HepG2 (cell line): ENCODE data around the gene HBG1. TPM values are rescaled to one million over a fixed set of nuclear protein-coding genes. Genes with fewer than 3 reads are reported as not detected.

ENCODE experiments used
- ATAC-seq: fragments of 200-7000 bp; cut with Tn5 transposase; 3 replicates; pipeline ENCODE4 v1.9.1; 2020; ENCODE audit warnings: mild to moderate bottlenecking, moderate library complexity
- BruUV-seq: library from RNA; stranded (reverse); fragments of 400-500 nt; replicated peaks from 2 replicates; lab custom pipeline; 2021; lab: Mats Ljungman, UMichigan
- CTCF ChIA-PET: fragments of 300-600 bp; formaldehyde crosslinking; extraction: SDS; loops from one replicate; lab custom pipeline; 2021; ENCODE audit warnings: low total read pairs, inconsistent platforms, low intra/inter-chr PET ratio; lab: Yijun Ruan, JAX
- POLR2A ChIA-PET: fragments of 350-600 bp; sonication (Branson Sonifier 250); formaldehyde crosslinking; loops from one replicate; lab custom pipeline; 2020; ENCODE audit warnings: antibody characterized with exemption, inconsistent platforms; lab: Yijun Ruan, JAX
- DNase-seq: peaks from one replicate; pipeline ENCODE4 v3.0.0-alpha.2; 2015; ENCODE audit warnings: low spot score
- FAIRE-seq: peaks from 3 replicates; lab custom pipeline; 2011; peaks lifted over from hg19 to GRCh38; lab: Jason Lieb, UNC
- H2AFZ ChIP-seq: one replicate; pipeline ENCODE4 v1.6.1; 2011; ENCODE audit warnings: low read length, inconsistent platforms
- H3K27ac ChIP-seq: fragments of 300-600 bp; 3 replicates; pipeline ENCODE4 v1.8.0; 2011; ENCODE audit warnings: mixed run types, mild to moderate bottlenecking, mixed read lengths, low read length, inconsistent platforms; ENCODE audit not compliant: insufficient read depth; ENCODE audit errors: extremely low read length
- H3K27me3 ChIP-seq, 2 experiments: fragments of 200-600 bp in 1 of 2; 2 replicates in 1 of 2; 3 replicates in 1 of 2; pipeline versions ENCODE4 v1.6.0 to v1.8.0; 2011; ENCODE audit warnings: low read length in 2 of 2, mild to moderate bottlenecking in 2 of 2, moderate library complexity in 2 of 2, inconsistent platforms in 1 of 2; ENCODE audit not compliant: insufficient read depth in 2 of 2, control insufficient read depth in 1 of 2
- H3K36me3 ChIP-seq, 2 experiments: fragments of 200-600 bp in 1 of 2; replicated peaks in 1 of 2; 2 replicates in 1 of 2; 3 replicates in 1 of 2; pipeline versions ENCODE4 v1.5.1 to v1.8.0; 2011; ENCODE audit warnings: low read length in 2 of 2, inconsistent platforms in 1 of 2; ENCODE audit not compliant: insufficient read depth in 2 of 2, control insufficient read depth in 1 of 2
- H3K4me1 ChIP-seq: 2 replicates; pipeline ENCODE4 v1.5.1; 2012; ENCODE audit warnings: low read length, inconsistent platforms; ENCODE audit not compliant: insufficient read depth
- H3K4me2 ChIP-seq: 2 replicates; pipeline ENCODE4 v1.6.0; 2011; ENCODE audit warnings: low read depth, low read length, inconsistent platforms
- H3K4me3 ChIP-seq, 3 experiments: fragments of 200-600 bp in 1 of 3; sonication (generic), shearing (Covaris generic) in 1 of 3; replicated peaks in 1 of 3; 2 replicates each; pipeline ENCODE4 v1.5.1; 2011 to 2016; ENCODE audit warnings: low read length in 3 of 3, inconsistent platforms in 2 of 3, low read depth in 2 of 3, mild to moderate bottlenecking in 2 of 3, control low read depth in 1 of 3, mixed read lengths in 1 of 3; ENCODE audit not compliant: insufficient read depth in 1 of 3
- H3K79me2 ChIP-seq: one replicate; pipeline ENCODE4 v1.6.1; 2011; ENCODE audit warnings: low read length, inconsistent platforms; ENCODE audit not compliant: insufficient read depth
- H3K9ac ChIP-seq: 2 replicates; pipeline ENCODE4 v1.6.0; 2011; ENCODE audit warnings: mild to moderate bottlenecking, low read depth, low read length, inconsistent platforms; ENCODE audit not compliant: insufficient read depth
- H3K9me3 ChIP-seq: 2 replicates; pipeline ENCODE4 v1.5.1; 2012; ENCODE audit warnings: mild to moderate bottlenecking, low read length
- H4K20me1 ChIP-seq: 2 replicates; pipeline ENCODE4 v1.6.0; 2011; ENCODE audit warnings: inconsistent platforms, mild to moderate bottlenecking, low read length, moderate library complexity; ENCODE audit not compliant: insufficient read depth
- BHLHE40 ChIP-seq: IDR thresholded peaks from 2 replicates; pipeline ENCODE4 v1.6.1; 2011; ENCODE audit warnings: low read length, improper control_type of control experiment
- EZH2 ChIP-seq: conservative IDR thresholded peaks from 2 replicates; pipeline ENCODE4 v1.6.1; 2012; ENCODE audit warnings: mild to moderate bottlenecking, low read depth, low read length, moderate library complexity
- MAFF ChIP-seq: IDR thresholded peaks from 2 replicates; pipeline ENCODE4 v1.6.1; 2011; ENCODE audit warnings: low read depth, low read length, improper control_type of control experiment
- MXI1 ChIP-seq: IDR thresholded peaks from 3 replicates; pipeline ENCODE4 v1.6.1; 2012; ENCODE audit warnings: low read depth, low read length, inconsistent platforms, borderline replicate concordance
- SETDB1 ChIP-seq: sonication (generic); formaldehyde crosslinking; IDR thresholded peaks from 2 replicates; pipeline ENCODE4 v1.5.1; 2020; ENCODE audit warnings: missing genetic modification reagents, mild to moderate bottlenecking, borderline replicate concordance
- ZNF644 ChIP-seq: IDR thresholded peaks from 2 replicates; pipeline ENCODE4 v1.6.1; 2016; ENCODE audit warnings: low read depth
- ZNF674 ChIP-seq: sonication (generic); formaldehyde crosslinking; IDR thresholded peaks from 2 replicates; pipeline ENCODE4 v1.5.0; 2020; ENCODE audit warnings: low read depth, mild to moderate bottlenecking, missing genetic modification reagents
- ZNF841 ChIP-seq: sonication (generic); formaldehyde crosslinking; IDR thresholded peaks from 2 replicates; pipeline ENCODE4 v1.8.1; 2023; ENCODE audit warnings: missing genetic modification reagents, borderline replicate concordance
- in situ Hi-C: cut with HindIII; loops from 2 replicates; pipeline ENCODE4 v1.10.0; 2017; ENCODE audit warnings: low pct_unique_long_range_greater_than_20kb; ENCODE audit not compliant: extremely low pct_ligation_motif_present
- intact Hi-C: fragments of 100-400 bp; cut with micrococcal nuclease; formaldehyde crosslinking; loops from one replicate; pipeline ENCODE4 v1.10.0; 2022; ENCODE audit not compliant: unreplicated experiment
- polyA plus RNA-seq, 8 experiments: library from polyadenylated mRNA; depleted of rRNA in 3 of 8; stranded (reverse) in 7 of 8; unstranded in 1 of 8; fragments of >200 nt; fragmentation: Illumina TruSeq in 4 of 8; extraction: Trizol in 4 of 8; gene quantifications; 2 replicates each; pipeline versions ENCODE4 v1.2.1 to v1.2.3, GENCODE V29; 2011 to 2016; ENCODE audit warnings: low read depth in 4 of 8, missing spikeins in 1 of 8, mixed read lengths in 1 of 8; ENCODE audit not compliant: insufficient read depth in 1 of 8
- total RNA-seq, 5 experiments: library from RNA; depleted of rRNA; stranded (reverse); fragments of >200 nt; fragmentation: Illumina TruSeq; extraction: Trizol; gene quantifications; 2 replicates each; pipeline ENCODE4 v1.2.3, GENCODE V29; 2016; ENCODE audit warnings: low read depth in 1 of 5
- TF ChIP-seq, protein P1 (sequence below): sonication (generic); formaldehyde crosslinking; IDR thresholded peaks from 2 replicates; pipeline ENCODE4 v1.9.0; 2021; ENCODE audit warnings: missing genetic modification reagents, borderline replicate concordance
- TF ChIP-seq, protein P2 (sequence below): IDR thresholded peaks from 2 replicates; pipeline ENCODE4 v1.6.1; 2016; ENCODE audit warnings: mild to moderate bottlenecking, missing biosample characterization, missing genetic modification reagents

The HBG1 gene
- total and polyA plus RNA-seq, 2 of the 13 experiments (the other 11 are each of a cell fraction or from before 2014, with no cell fraction given) = not detected

- Histone ChIP-seq H3K27me3 (no peaks in the 10 kb centered on the region), H3K4me3 (no peak overlapping the region), H4K20me1 (no peaks in the 10 kb centered on the region), H3K4me2 (no peak overlapping the region), H3K36me3 (no peaks in the 10 kb centered on the region), H3K4me1 (no peaks in the 10 kb centered on the region), H2AFZ (no peak overlapping the region), H3K27ac (no peak overlapping the region), H3K79me2 (no peaks in the 10 kb centered on the region), H3K9me3 (no peaks in the 10 kb centered on the region), H3K9ac (no peak overlapping the region)
- POLR2A ChIA-PET = no interaction called here
- no TSS peak for BruUV-seq
- ATAC-seq (no peak), FAIRE-seq (no peak), DNase-seq (no peak)
- TF ChIP-seq, protein P1, sequence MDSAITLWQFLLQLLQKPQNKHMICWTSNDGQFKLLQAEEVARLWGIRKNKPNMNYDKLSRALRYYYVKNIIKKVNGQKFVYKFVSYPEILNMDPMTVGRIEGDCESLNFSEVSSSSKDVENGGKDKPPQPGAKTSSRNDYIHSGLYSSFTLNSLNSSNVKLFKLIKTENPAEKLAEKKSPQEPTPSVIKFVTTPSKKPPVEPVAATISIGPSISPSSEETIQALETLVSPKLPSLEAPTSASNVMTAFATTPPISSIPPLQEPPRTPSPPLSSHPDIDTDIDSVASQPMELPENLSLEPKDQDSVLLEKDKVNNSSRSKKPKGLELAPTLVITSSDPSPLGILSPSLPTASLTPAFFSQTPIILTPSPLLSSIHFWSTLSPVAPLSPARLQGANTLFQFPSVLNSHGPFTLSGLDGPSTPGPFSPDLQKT (CRISPR knock-in tag) = no peak
- TF ChIP-seq ZNF841 (CRISPR knock-in tag) (no peak), SETDB1 (CRISPR knock-in tag) (no peak), ZNF674 (CRISPR knock-in tag) (no peak), EZH2 (no peak), ZNF644 (CRISPR knock-in tag) (no peak), MAFF (no peak), BHLHE40 (no peak), MXI1 (no peak)
- TF ChIP-seq, protein P2, sequence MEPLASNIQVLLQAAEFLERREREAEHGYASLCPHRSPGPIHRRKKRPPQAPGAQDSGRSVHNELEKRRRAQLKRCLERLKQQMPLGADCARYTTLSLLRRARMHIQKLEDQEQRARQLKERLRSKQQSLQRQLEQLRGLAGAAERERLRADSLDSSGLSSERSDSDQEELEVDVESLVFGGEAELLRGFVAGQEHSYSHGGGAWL (CRISPR knock-in tag) = no peak
- intact Hi-C loops = no loop called here
- in situ Hi-C loops = no loop called here
- CTCF ChIA-PET = no interaction called here
Observed at GRCh38 chr11:5281596-5281995, 31.9 kb upstream of the HBG1 start.
